HUES48 (cell line): Measurements from ENCODE around the gene ANK2.

Source experiments
- H3K27ac ChIP-seq: one replicate; pipeline ENCODE4 v1.7.0; 2013; ENCODE audit warnings: low read depth, low read length, inconsistent platforms
- H3K27me3 ChIP-seq: 2 replicates; pipeline ENCODE4 v1.6.1; 2013; ENCODE audit warnings: mild to moderate bottlenecking, low read length; ENCODE audit not compliant: control insufficient read depth, insufficient read depth
- H3K36me3 ChIP-seq: 2 replicates; pipeline ENCODE4 v1.6.1; 2013; ENCODE audit warnings: low read length; ENCODE audit not compliant: control insufficient read depth, insufficient read depth
- H3K4me1 ChIP-seq: 2 replicates; pipeline ENCODE4 v1.6.1; 2013; ENCODE audit warnings: mild to moderate bottlenecking, low read length; ENCODE audit not compliant: control insufficient read depth, insufficient read depth
- H3K4me3 ChIP-seq: 2 replicates; pipeline ENCODE4 v1.5.1; 2013; ENCODE audit warnings: mild to moderate bottlenecking, low read depth, low read length
- H3K9ac ChIP-seq: 2 replicates; pipeline ENCODE4 v1.6.1; 2013; ENCODE audit warnings: mild to moderate bottlenecking, low read depth, low read length, moderate library complexity
- H3K9me3 ChIP-seq: 2 replicates; pipeline ENCODE4 v1.6.1; 2013; ENCODE audit warnings: low read length; ENCODE audit not compliant: control insufficient read depth, insufficient read depth

Gene ANK2

GRCh38 chr4:113147498-113148111 is 98.2 kb downstream of the ANK2 start:
- Histone ChIP-seq H3K36me3 (no peaks in the 10 kb centered on the region), H3K4me3 (no peak overlapping the region), H3K27ac (no peak overlapping the region), H3K27me3 (no peaks in the 10 kb centered on the region), H3K9ac (no peak overlapping the region), H3K4me1 (peaks cover 58% of the 10 kb centered on the region), H3K9me3 (no peaks in the 10 kb centered on the region)

- H3K27me3 ChIP-seq, result no peaks in the 10 kb centered on the region
- no peaks in the 10 kb centered on the region for H3K9me3 ChIP-seq
- peaks cover 45% of the 10 kb centered on the region for H3K4me1 ChIP-seq
- no peak overlapping the region for H3K4me3 ChIP-seq
- no peak overlapping the region for H3K9ac ChIP-seq
- no peaks in the 10 kb centered on the region for H3K36me3 ChIP-seq
- H3K27ac ChIP-seq, result no peak overlapping the region
These were observed 99.5 kb downstream of the ANK2 start for GRCh38 chr4:113148925-113149324.

GRCh38 chr4:113153529-113154101 is 104.2 kb downstream of the ANK2 start:
- H3K9me3 ChIP-seq, result no peaks in the 10 kb centered on the region
- H3K4me1 ChIP-seq, result peaks cover 6% of the 10 kb centered on the region
- H3K9ac ChIP-seq, result no peak overlapping the region
- H3K27me3 ChIP-seq, result no peaks in the 10 kb centered on the region
- H3K36me3 ChIP-seq, result no peaks in the 10 kb centered on the region
- no peak overlapping the region for H3K4me3 ChIP-seq
- H3K27ac ChIP-seq, result no peak overlapping the region

GRCh38 chr4:113154281-113154680 is 104.8 kb downstream of the ANK2 start:
- no peaks in the 10 kb centered on the region for H3K27me3 ChIP-seq
- no peaks in the 10 kb centered on the region for H3K36me3 ChIP-seq
- no peaks in the 10 kb centered on the region for H3K9me3 ChIP-seq
- H3K27ac ChIP-seq, result no peak overlapping the region
- H3K9ac ChIP-seq, result no peak overlapping the region
- H3K4me3 ChIP-seq, result no peak overlapping the region
- no peaks in the 10 kb centered on the region for H3K4me1 ChIP-seq

GRCh38 chr4:113157086-113157857 is 107.8 kb downstream of the ANK2 start:
- no peak overlapping the region for H3K27ac ChIP-seq

GRCh38 chr4:113159942-113160545 is 110.6 kb downstream of the ANK2 start:
- Histone ChIP-seq H3K4me3 (no peak overlapping the region), H3K36me3 (no peaks in the 10 kb centered on the region), H3K4me1 (no peaks in the 10 kb centered on the region), H3K27me3 (no peaks in the 10 kb centered on the region), H3K9ac (no peak overlapping the region), H3K27ac (no peak overlapping the region), H3K9me3 (no peaks in the 10 kb centered on the region)

More at GRCh38 chr4:113157086-113157857, 107.8 kb downstream of the ANK2 start:
- Histone ChIP-seq H3K36me3 (no peaks in the 10 kb centered on the region), H3K9ac (no peak overlapping the region), H3K27me3 (no peaks in the 10 kb centered on the region), H3K4me1 (no peaks in the 10 kb centered on the region), H3K9me3 (no peaks in the 10 kb centered on the region), H3K4me3 (no peak overlapping the region)

- Histone ChIP-seq H3K4me3 (no peak overlapping the region), H3K36me3 (no peaks in the 10 kb centered on the region), H3K27ac (no peak overlapping the region), H3K9ac (no peak overlapping the region), H3K4me1 (no peaks in the 10 kb centered on the region), H3K27me3 (no peaks in the 10 kb centered on the region), H3K9me3 (no peaks in the 10 kb centered on the region)
These were observed 111.1 kb downstream of the ANK2 start for GRCh38 chr4:113160548-113160947.

- Histone ChIP-seq H3K4me3 (no peak overlapping the region), H3K27ac (no peak overlapping the region), H3K9me3 (no peaks in the 10 kb centered on the region), H3K27me3 (no peaks in the 10 kb centered on the region), H3K4me1 (no peaks in the 10 kb centered on the region), H3K9ac (no peak overlapping the region), H3K36me3 (no peaks in the 10 kb centered on the region)
These were observed 112.6 kb downstream of the ANK2 start for GRCh38 chr4:113162089-113162488.

- Histone ChIP-seq H3K27ac (no peak overlapping the region), H3K4me1 (peaks cover 24% of the 10 kb centered on the region), H3K9me3 (no peaks in the 10 kb centered on the region), H3K36me3 (no peaks in the 10 kb centered on the region; the same call in 1 of the 2 replicates), H3K9ac (no peak overlapping the region), H3K4me3 (no peak overlapping the region), H3K27me3 (no peaks in the 10 kb centered on the region)
These were observed 119.9 kb downstream of the ANK2 start for GRCh38 chr4:113169368-113169767.

- no peak overlapping the region for H3K4me3 ChIP-seq
- H3K36me3 ChIP-seq, result no peaks in the 10 kb centered on the region; the same call in 1 of the 2 replicates
- H3K9ac ChIP-seq, result no peak overlapping the region
- H3K4me1 ChIP-seq, result peaks cover 24% of the 10 kb centered on the region
- H3K27ac ChIP-seq, result no peak overlapping the region
- no peaks in the 10 kb centered on the region for H3K9me3 ChIP-seq
- no peaks in the 10 kb centered on the region for H3K27me3 ChIP-seq
These were observed 120.8 kb downstream of the ANK2 start for GRCh38 chr4:113170115-113170804.
